Measurements from ENCODE around the gene SHC3. TPM values are rescaled to one million over a fixed set of nuclear protein-coding genes. Genes with fewer than 3 reads are reported as not detected.

The SHC3 gene
- total RNA-seq, 3 donors from 2014 or later (not counting 1 experiment from before 2014, with no cell fraction given), result 0.02 to 0.09 (median 0.08) TPM

- no peaks in the 10 kb centered on the region for H3K9me3 ChIP-seq (ENCODE audit: control insufficient read depth, insufficient read depth, low read length)
- no peak for TF ChIP-seq CTCF (IDR thresholded peaks at IDR 0.05)
- H3K27me3 Mint-ChIP-seq (ENCODE audit: low read depth in 2 of 2), result peaks cover 7 to 13% of the 10 kb centered on the region in 2 donors
- no peaks in the 10 kb centered on the region for H3K9me3 Mint-ChIP-seq
- DNase-seq (no peak), ATAC-seq (no peak)
- no peak overlapping the region for H3K27ac Mint-ChIP-seq
- no peak overlapping the region for H3K27ac ChIP-seq (ENCODE audit: low read length)
- no peaks in the 10 kb centered on the region for H3K4me1 Mint-ChIP-seq
- H3K4me3 Mint-ChIP-seq, result no peak overlapping the region
- H3K36me3 Mint-ChIP-seq, result no peaks in the 10 kb centered on the region
- peaks cover 3% of the 10 kb centered on the region for H3K27me3 ChIP-seq (ENCODE audit: control insufficient read depth, insufficient read depth, low read length)
- no peak overlapping the region for H3K4me3 ChIP-seq (ENCODE audit: low read length)
- intact Hi-C loops (cut with micrococcal nuclease), result no loop called here
- WGBS (ENCODE audit: insufficient coverage), result 90% methylated on average over 3 of the region's 4 CpGs
- H3K36me3 ChIP-seq (ENCODE audit: control insufficient read depth, insufficient read depth, low read length), result no peaks in the 10 kb centered on the region
- no peaks in the 10 kb centered on the region for H3K4me1 ChIP-seq (ENCODE audit: control insufficient read depth, insufficient read depth, low read length)
These were observed 139.5 kb downstream of the SHC3 start for GRCh38 chr9:89039104-89039465.

- no peaks in the 10 kb centered on the region for H3K9me3 Mint-ChIP-seq
- TF ChIP-seq CTCF (IDR thresholded peaks at IDR 0.05), result no peak
- intact Hi-C loops (cut with micrococcal nuclease), result no loop called here
- H3K4me3 Mint-ChIP-seq, result no peak overlapping the region
- Histone ChIP-seq H3K36me3 (ENCODE audit: control insufficient read depth, insufficient read depth, low read length) (no peaks in the 10 kb centered on the region), H3K4me3 (ENCODE audit: low read length) (no peak overlapping the region), H3K9me3 (ENCODE audit: control insufficient read depth, insufficient read depth, low read length) (no peaks in the 10 kb centered on the region), H3K27ac (ENCODE audit: low read length) (no peak overlapping the region), H3K27me3 (ENCODE audit: control insufficient read depth, insufficient read depth, low read length) (peaks cover 3% of the 10 kb centered on the region), H3K4me1 (ENCODE audit: control insufficient read depth, insufficient read depth, low read length) (no peaks in the 10 kb centered on the region)
- no peak overlapping the region for H3K27ac Mint-ChIP-seq
- 79% methylated on average over 5 of the region's 5 CpGs for WGBS (ENCODE audit: insufficient coverage)
- ATAC-seq (no peak), DNase-seq (no peak)
- no peaks in the 10 kb centered on the region for H3K36me3 Mint-ChIP-seq
- H3K4me1 Mint-ChIP-seq, result no peaks in the 10 kb centered on the region
- H3K27me3 Mint-ChIP-seq (ENCODE audit: low read depth in 2 of 2), result peaks cover 11 to 13% of the 10 kb centered on the region in 2 donors
These were observed 140.1 kb downstream of the SHC3 start for GRCh38 chr9:89038382-89039103.

GRCh38 chr9:89037891-89038290, 140.7 kb downstream of the SHC3 start:
- H3K36me3 Mint-ChIP-seq, result no peaks in the 10 kb centered on the region
- H3K27ac Mint-ChIP-seq, result no peak overlapping the region
- no peak overlapping the region for H3K4me3 Mint-ChIP-seq
- H3K27me3 Mint-ChIP-seq (ENCODE audit: low read depth in 2 of 2), result peaks cover 13 to 17% of the 10 kb centered on the region in 2 donors
- no peak overlapping the region for H3K27ac ChIP-seq (ENCODE audit: low read length)
- ATAC-seq, result no peak
- TF ChIP-seq CTCF (IDR thresholded peaks at IDR 0.05), result no peak
- intact Hi-C loops (cut with micrococcal nuclease), result no loop called here
- H3K9me3 Mint-ChIP-seq, result no peaks in the 10 kb centered on the region
- 90% methylated on average over 9 of the region's 9 CpGs for WGBS (ENCODE audit: insufficient coverage)
- H3K9me3 ChIP-seq (ENCODE audit: control insufficient read depth, insufficient read depth, low read length), result no peaks in the 10 kb centered on the region
- peaks cover 3% of the 10 kb centered on the region for H3K27me3 ChIP-seq (ENCODE audit: control insufficient read depth, insufficient read depth, low read length)
- DNase-seq, result no peak
- H3K4me3 ChIP-seq (ENCODE audit: low read length), result no peak overlapping the region
- H3K4me1 ChIP-seq (ENCODE audit: control insufficient read depth, insufficient read depth, low read length), result no peaks in the 10 kb centered on the region
- H3K36me3 ChIP-seq (ENCODE audit: control insufficient read depth, insufficient read depth, low read length), result no peaks in the 10 kb centered on the region
- no peaks in the 10 kb centered on the region for H3K4me1 Mint-ChIP-seq

- H3K4me3 ChIP-seq (ENCODE audit: low read length), result no peak overlapping the region
- ATAC-seq (no peak), DNase-seq (no peak)
- TF ChIP-seq CTCF (IDR thresholded peaks at IDR 0.05), result no peak
- Mint-ChIP-seq H3K36me3 (no peaks in the 10 kb centered on the region), H3K9me3 (no peaks in the 10 kb centered on the region), H3K27me3 (ENCODE audit: low read depth in 2 of 2) (peaks cover 13 to 22% of the 10 kb centered on the region in 2 donors), H3K4me1 (no peaks in the 10 kb centered on the region), H3K27ac (no peak overlapping the region), H3K4me3 (no peak overlapping the region)
- WGBS (ENCODE audit: insufficient coverage), result 79% methylated on average over 3 of the region's 4 CpGs
- H3K27me3 ChIP-seq (ENCODE audit: control insufficient read depth, insufficient read depth, low read length), result peaks cover 3% of the 10 kb centered on the region
- no peaks in the 10 kb centered on the region for H3K9me3 ChIP-seq (ENCODE audit: control insufficient read depth, insufficient read depth, low read length)
- no peak overlapping the region for H3K27ac ChIP-seq (ENCODE audit: low read length)
- intact Hi-C loops (cut with micrococcal nuclease), result no loop called here
- no peaks in the 10 kb centered on the region for H3K36me3 ChIP-seq (ENCODE audit: control insufficient read depth, insufficient read depth, low read length)
- no peaks in the 10 kb centered on the region for H3K4me1 ChIP-seq (ENCODE audit: control insufficient read depth, insufficient read depth, low read length)
These were observed 141.3 kb downstream of the SHC3 start for GRCh38 chr9:89037346-89037745.

Measured in natural killer cell (primary cell).